GM12891 (cell line): ENCODE results near the gene MTMR4.

Experiments
- POLR2A ChIP-seq: IDR thresholded peaks from 2 replicates; pipeline ENCODE4 v1.6.1; 2011; ENCODE audit warnings: low read depth, low read length, control low read depth
- POLR2AphosphoS5 ChIP-seq: IDR thresholded peaks from 2 replicates; pipeline ENCODE4 v1.6.1; 2011; ENCODE audit warnings: low read depth, low read length, control low read depth

GRCh38 chr17:58533616-58534188 lies 19.3 kb upstream of the MTMR4 start:
- TF ChIP-seq POLR2A (no peak), POLR2AphosphoS5 (no peak)
